HG03457 (cell line): Measurements from ENCODE around the gene KRT10.
"Not testable (repeated sequence)": the region's sequence is repeated elsewhere in the genome, so short reads cannot be mapped to it uniquely, and the experiment has no call there.

Experiments used
- ATAC-seq: cut with Tn5 transposase; IDR thresholded peaks from one replicate; pipeline ENCODE4 v1.9.1; 2021; ENCODE audit warnings: moderate number of reproducible peaks; ENCODE audit not compliant: unreplicated experiment

Gene KRT10

GRCh38 chr17:40833882-40834281 lies 11.5 kb upstream of the KRT10 start:
- no peak for ATAC-seq

DNA sequence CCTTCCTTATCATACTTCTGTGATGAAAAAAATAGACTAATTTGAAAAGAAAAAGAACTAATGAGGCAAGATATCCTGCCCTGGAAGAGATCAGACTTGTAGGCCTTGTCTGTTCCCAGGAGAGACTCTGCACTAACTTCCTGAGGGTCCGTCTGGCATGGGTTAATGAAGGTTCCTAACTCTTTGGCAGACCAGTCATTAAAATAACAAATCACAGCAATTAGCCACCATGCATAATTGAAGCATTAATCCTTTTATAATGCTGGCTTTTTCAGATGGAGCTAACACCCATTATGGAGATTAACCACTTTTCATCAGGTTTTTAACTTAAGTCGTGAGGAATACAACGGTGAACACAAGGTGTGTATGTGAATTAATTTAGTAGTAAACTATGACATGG lies 10.4 kb upstream of the KRT10 start:
- ATAC-seq = no peak

GRCh38 chr17:40830085-40830776 lies 7.8 kb upstream of the KRT10 start:
- ATAC-seq = no peak

- no peak for ATAC-seq
Measured at GRCh38 chr17:40828454-40829044, 6.1 kb upstream of the KRT10 start.

GRCh38 chr17:40827746-40828453 lies 5.5 kb upstream of the KRT10 start:
- no peak for ATAC-seq

DNA sequence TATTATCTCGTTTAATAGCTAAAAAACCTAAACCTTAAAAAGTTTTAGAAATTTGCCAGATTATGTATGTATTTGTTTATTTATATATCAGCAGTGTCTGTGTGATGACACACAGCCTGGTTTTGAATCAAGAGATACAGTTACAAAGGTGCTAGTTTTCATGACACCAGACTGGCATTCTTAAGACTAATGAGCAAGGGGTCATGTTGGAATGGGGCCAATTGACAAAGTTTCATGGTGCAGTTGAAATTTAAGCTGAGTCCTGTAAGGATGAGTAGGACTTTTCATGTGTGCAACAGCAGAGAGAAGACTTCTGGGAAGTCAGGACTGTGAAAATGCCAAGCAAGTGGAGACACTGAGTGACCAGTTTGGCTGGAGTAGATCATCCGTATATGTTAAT lies 3.2 kb upstream of the KRT10 start:
- no peak for ATAC-seq

DNA sequence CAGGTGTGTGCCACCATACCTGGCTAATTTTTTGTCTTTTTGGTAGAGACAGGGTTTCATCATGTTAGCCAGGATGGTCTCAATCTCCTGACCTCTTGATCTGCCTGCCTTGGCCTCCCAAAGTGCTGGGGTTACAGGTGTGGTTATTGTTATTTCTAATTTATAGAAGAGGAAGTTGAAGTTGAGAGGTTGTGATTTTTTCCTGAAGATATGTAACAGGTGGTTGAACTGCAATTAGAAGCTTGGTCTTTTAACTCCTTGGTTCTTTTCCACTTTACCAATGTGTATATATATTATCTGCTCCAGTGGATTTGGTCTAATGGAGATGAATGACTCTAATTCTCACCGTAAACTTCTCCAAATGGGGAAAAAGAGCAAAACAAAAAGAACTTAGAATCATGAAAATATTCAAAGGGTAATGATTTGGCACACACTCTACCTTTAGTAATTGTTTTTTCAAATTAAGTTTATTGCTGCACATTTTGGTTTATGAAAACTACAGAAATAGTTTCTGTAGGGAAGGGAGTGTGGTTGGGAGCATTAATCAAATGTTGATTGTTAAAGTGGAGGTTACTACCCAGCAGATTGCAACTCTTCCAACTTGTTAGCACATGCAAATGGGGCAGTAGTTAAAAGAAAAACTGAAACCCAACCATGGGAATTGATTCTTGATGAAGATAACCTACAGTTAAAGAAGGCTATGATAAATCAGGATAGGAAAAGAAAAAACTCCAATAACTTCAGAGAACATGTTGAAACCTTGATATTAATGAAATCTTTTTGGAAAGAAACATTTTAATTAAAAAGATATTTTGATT lies 1.8 kb upstream of the KRT10 start:
- no peak for ATAC-seq

- no peak for ATAC-seq
Measured at GRCh38 chr17:40821536-40821935, 878 bp downstream of the KRT10 start.

DNA sequence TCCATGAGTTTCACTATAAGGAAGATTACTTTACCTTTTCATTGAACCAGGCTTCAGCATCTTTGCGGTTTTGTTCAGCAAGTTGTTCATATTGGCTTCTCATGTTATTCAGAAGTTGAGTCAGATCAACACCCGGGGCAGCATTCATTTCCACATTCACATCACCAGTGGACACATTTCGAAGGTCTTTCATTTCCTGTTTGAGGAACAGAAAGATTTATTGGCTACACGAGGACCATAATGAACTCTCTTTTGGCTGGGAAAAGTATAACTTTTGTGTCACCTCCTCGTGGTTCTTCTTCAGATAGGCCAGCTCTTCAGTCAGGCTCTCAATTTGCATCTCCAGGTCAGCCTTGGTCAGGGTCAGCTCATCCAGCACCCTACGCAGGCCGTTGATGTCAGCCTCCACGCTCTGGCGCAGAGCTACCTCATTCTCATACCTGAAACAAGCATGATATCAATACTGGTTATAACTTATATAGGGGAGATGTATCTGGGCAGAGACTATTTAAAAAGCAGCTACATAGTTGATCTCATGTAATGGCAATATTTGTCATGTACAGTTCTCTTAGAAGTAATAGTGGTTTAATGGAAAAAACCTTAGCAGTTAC lies 2.1 kb downstream of the KRT10 start:
- no peak for ATAC-seq

DNA sequence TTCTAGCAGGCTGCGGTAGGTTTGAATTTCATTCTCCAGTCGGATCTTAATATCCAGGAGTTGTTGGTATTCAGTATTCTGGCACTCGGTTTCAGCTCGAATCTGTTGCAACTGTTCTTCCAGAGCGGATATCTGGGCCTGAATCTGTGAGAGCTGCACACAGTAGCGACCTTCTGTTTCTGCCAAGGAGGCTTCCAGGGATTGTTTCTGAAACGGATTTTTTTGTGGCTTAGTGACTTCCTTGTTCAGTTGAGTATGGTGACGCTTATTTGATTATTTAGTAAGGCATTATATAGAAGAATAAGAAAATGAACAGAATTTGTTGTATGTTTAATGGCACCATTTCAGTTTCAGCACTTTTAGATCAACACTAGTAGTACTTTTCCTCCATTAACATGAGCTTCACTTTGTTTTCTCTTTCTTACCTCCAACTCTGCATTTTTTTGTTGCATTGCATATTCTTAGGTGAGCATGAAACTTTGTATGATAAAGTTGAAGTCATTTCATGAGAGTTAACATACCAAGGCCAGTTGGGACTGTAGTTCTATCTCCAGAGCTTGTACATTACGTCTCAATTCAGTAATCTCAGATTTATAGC lies 2.8 kb downstream of the KRT10 start:
- ATAC-seq = no peak

DNA sequence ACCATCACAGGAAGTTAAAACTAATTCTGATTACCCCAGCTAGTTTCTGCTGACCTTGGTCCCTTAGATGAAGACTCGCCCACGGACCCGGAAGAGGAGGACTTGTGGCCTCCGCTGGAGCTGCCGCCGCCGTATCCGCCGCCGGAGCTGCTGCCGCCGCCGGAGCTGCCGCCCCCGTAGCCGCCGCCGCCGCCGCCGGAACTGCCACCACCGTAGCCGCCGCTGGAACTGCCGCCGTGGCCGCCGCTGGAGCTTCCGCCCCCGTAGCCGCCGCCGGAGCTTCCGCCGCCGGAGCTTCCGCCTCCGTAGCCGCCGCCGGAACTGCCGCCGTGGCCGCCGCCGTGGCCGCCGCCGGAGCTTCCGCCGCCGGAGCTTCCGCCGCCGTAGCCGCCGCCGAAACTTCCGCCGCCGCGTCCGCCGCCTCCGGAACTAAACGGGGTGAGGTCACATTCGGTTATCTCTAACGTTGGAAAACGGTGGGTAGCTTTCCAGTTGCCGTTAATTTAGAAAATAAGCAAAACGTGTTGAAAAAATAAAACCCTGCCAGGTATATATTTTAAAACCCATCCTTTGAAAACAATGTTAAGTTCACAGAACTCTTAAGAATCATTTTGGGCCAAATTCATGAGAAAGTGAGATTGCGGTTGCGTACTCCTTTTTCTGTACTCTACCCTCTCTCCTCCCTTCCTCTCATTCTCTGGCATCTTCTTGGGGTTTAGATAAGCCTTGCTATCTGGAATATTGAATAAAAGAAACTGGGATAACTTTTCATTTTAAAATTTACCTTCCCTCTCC lies 3.5 kb downstream of the KRT10 start:
- no peak for ATAC-seq

- ATAC-seq = no peak
Measured at GRCh38 chr17:40818343-40818732, 4.1 kb downstream of the KRT10 start.

GRCh38 chr17:40817103-40817682 lies 5.2 kb downstream of the KRT10 start:
- ATAC-seq = no peak

DNA sequence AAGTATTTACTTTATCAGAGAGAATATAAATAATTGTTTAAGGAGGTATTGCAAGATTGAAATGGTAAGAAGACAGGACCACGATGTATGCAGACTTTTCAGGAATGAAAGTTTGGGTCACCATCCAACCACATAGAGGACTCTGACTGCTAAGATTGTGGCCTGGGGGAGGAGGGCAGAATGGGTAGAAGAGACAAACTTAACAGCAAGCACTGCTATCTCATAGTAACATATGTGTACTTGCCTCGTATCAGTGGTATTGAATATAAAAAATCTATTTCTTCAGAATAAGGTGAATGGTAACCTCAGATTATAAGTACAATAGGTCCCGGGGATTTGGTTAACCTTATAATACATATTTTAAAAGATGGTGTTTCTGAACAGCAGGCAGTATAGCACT lies 5.8 kb downstream of the KRT10 start:
- no peak for ATAC-seq

DNA sequence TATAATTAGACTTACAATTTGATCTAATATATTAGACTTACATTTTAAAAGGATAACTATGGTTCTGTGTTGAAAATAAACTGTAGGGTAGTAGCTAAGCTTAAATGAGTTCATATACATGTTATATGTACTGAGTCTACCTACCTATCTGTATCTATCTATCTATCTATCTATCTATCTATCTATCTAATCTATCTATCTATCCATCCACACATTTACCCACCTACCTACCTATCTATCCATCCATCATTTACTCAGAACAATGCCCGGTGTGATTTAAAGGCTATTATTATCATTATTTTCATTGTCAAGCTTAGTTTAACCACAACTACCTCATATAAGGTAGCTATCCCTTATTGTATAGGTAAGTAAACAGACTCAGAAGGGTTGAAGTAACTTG lies 7.0 kb downstream of the KRT10 start:
- no peak for ATAC-seq

GRCh38 chr17:40814657-40815056 lies 7.8 kb downstream of the KRT10 start:
- not testable (repeated sequence) for ATAC-seq

- no peak for ATAC-seq
Measured at GRCh38 chr17:40813804-40814203, 8.6 kb downstream of the KRT10 start.

- ATAC-seq = no peak
Measured at GRCh38 chr17:40812639-40813038, 9.8 kb downstream of the KRT10 start.

DNA sequence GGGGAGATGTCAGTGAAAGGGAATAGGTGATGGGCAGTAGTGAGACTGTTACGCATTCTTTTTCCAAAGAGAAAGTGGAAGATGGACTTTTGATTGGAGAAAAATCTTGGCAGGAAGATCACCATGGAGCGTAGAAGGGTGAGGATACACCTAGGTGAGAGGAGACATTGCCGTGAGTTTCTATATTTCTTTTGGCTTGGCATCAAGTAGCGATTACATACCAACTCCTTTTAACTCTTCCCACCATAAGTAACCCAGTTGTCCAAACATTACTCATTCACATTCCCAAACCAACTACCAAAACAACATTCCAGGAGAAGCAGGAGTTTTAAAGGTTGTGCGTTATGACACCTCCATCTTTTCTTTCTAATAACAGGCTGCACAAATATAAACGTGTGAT lies 11.9 kb downstream of the KRT10 start:
- ATAC-seq = no peak
